Stomach (tissue), 19 donors: ENCODE data around the gene OLFM1. TPM values are rescaled to one million over a fixed set of nuclear protein-coding genes. Genes with fewer than 3 reads are reported as not detected.

ENCODE experiments used
- DNase-seq, 2 donors: peaks; one replicate each; pipeline versions ENCODE4 v3.0.0 to v3.0.0-alpha.2; 2013 to 2019
- H3K27ac ChIP-seq, 5 donors: fragments of 200-600 bp in 4 of 5; sonication (generic) in 4 of 5; one replicate each; pipeline ENCODE4 v1.5.1; 2013 to 2019; ENCODE audit warnings: mild to moderate bottlenecking in 1 of 5, moderate library complexity in 1 of 5
- H3K27me3 ChIP-seq, 3 donors: fragments of 200-600 bp; sonication (generic); one replicate each; pipeline ENCODE4 v1.5.1; 2017 to 2019; ENCODE audit warnings: mixed run types in 1 of 3
- H3K36me3 ChIP-seq, 4 donors: fragments of 200-600 bp; sonication (generic); 1 replicate in 3 of 4; 2 replicates in 1 of 4; pipeline ENCODE4 v1.5.1; 2016 to 2019
- H3K4me1 ChIP-seq, 4 donors: fragments of 200-600 bp; sonication (generic); one replicate each; pipeline ENCODE4 v1.5.1; 2016 to 2019
- H3K4me3 ChIP-seq, 4 donors: fragments of 200-600 bp; sonication (generic) in 3 of 4; one replicate each; pipeline ENCODE4 v1.5.1; 2016 to 2019; ENCODE audit warnings: mild to moderate bottlenecking in 1 of 4
- H3K9me3 ChIP-seq, 4 donors: fragments of 200-600 bp; sonication (generic); one replicate each; pipeline ENCODE4 v1.5.1; 2016 to 2019
- EP300 ChIP-seq: sonication (generic); formaldehyde crosslinking; IDR thresholded peaks from one replicate; pipeline ENCODE4 v1.6.1; 2017; ENCODE audit warnings: antibody characterized with exemption
- POLR2A ChIP-seq, 4 donors: fragments of 450-650 bp; IDR thresholded peaks; one replicate each; pipeline ENCODE4 v1.6.1; 2016; ENCODE audit warnings: antibody characterized with exemption in 4 of 4, control low read depth in 2 of 4, mild to moderate bottlenecking in 1 of 4, moderate library complexity in 1 of 4
- POLR2AphosphoS5 ChIP-seq, 3 donors: sonication (generic); formaldehyde crosslinking; IDR thresholded peaks; one replicate each; pipeline ENCODE4 v1.6.1; 2016; ENCODE audit warnings: antibody characterized with exemption in 3 of 3
- WGBS, 5 donors: extraction: QIAGEN DNeasy Blood & Tissue Kit in 3 of 5; methylation state at CpG; one replicate each; pipeline versions ENCODE4 v1.1.5 to v1.1.7; 2013 to 2018; 5-methylcytosine and 5-hydroxymethylcytosine counted together
- intact Hi-C: fragments of 100-400 bp; cut with DNase I; formaldehyde crosslinking; loops from one replicate; pipeline ENCODE4 v1.15.1; 2023; ENCODE audit warnings: low total_unique reads
- long read RNA-seq, 10 donors: transcript quantifications; one replicate each; lab custom pipeline, GENCODE V29; 2026
- polyA plus RNA-seq, 3 donors: library from polyadenylated mRNA; stranded (reverse); fragments of 200-250 nt; gene quantifications; one replicate each; pipeline ENCODE4 v1.2.3, GENCODE V29; 2013
- total RNA-seq, 5 donors: library from RNA; depleted of rRNA; stranded (reverse); fragments of >200 nt; gene quantifications; one replicate each; pipeline versions ENCODE4 v1.1.0 to v1.2.3, GENCODE V29; 2014 to 2016
- TF ChIP-seq, protein P1 (sequence below), 7 experiments: fragments of 450-650 bp in 4 of 7; fragments of 200-600 bp in 3 of 7; sonication (generic) in 3 of 7; IDR thresholded peaks; one replicate each; pipeline ENCODE4 v1.5.1; 2016 to 2019; ENCODE audit warnings: antibody characterized with exemption in 7 of 7, control low read depth in 2 of 7, mild to moderate bottlenecking in 1 of 7
- donor health status: healthy with polysubstance abuse.
- donor health status: Bipolar disorder and iron deficiency.
- donor health status: healthy.

OLFM1 gene
- total RNA-seq, result 10 to 100 TPM in 2 of 5 donors, 1 to 10 TPM in 1, under 1 TPM in 1, not detected in 1; 0.29 to 58.3 (median 8.1) TPM
- polyA plus RNA-seq, result 10 to 100 TPM in 2 of 3 donors, 1 to 10 TPM in 1; 4.4 to 10.8 (median 10.5) TPM
- long read RNA-seq, donor 1, partial matches to known transcripts, result 0 of 8 reads
- long read RNA-seq, donor 1, other reads (novel, unspliced or antisense), result 0 of 8 reads
- long read RNA-seq, donor 2, transcript OLFM1-204 (6 exons, 2,444 nt), result major isoform, 7 of 12 reads
- long read RNA-seq, donor 2, partial matches to known transcripts, result 0 of 12 reads
- long read RNA-seq, donor 2, other reads (novel, unspliced or antisense), result 0 of 12 reads
- long read RNA-seq, donor 3, partial matches to known transcripts, result 0 of 7 reads
- long read RNA-seq, donor 3, other reads (novel, unspliced or antisense), result 0 of 7 reads
- long read RNA-seq, donor 4, partial matches to known transcripts, result 0 of 1 reads
- long read RNA-seq, donor 4, other reads (novel, unspliced or antisense), result 0 of 1 reads
- long read RNA-seq, donor 5, transcript OLFM1-201 (6 exons, 2,591 nt), result major isoform, 5 of 16 reads
- long read RNA-seq, donor 5, transcript OLFM1-204 (6 exons, 2,444 nt), result major isoform, 5 of 16 reads
- long read RNA-seq, donor 5, partial matches to known transcripts, result 0 of 16 reads
- long read RNA-seq, donor 5, other reads (novel, unspliced or antisense), result 0 of 16 reads
- long read RNA-seq, donor 6, transcript OLFM1-204 (6 exons, 2,444 nt), result major isoform, 12 of 33 reads
- long read RNA-seq, donor 6, transcript OLFM1-208 (4 exons, 1,057 nt), result minor isoform, 5 of 33 reads
- long read RNA-seq, donor 6, transcript OLFM1-201 (6 exons, 2,591 nt), result minor isoform, 5 of 33 reads
- long read RNA-seq, donor 6, transcript OLFM1-202 (4 exons, 1,014 nt), result minor isoform, 11 of 33 reads
- long read RNA-seq, donor 6, partial matches to known transcripts, result 0 of 33 reads
- long read RNA-seq, donor 6, other reads (novel, unspliced or antisense), result 0 of 33 reads
- long read RNA-seq, donor 7, transcript OLFM1-204 (6 exons, 2,444 nt), result major isoform, 8 of 18 reads
- long read RNA-seq, donor 7, transcript OLFM1-208 (4 exons, 1,057 nt), result minor isoform, 6 of 18 reads
- long read RNA-seq, donor 7, partial matches to known transcripts, result 0 of 18 reads
- long read RNA-seq, donor 7, other reads (novel, unspliced or antisense), result 0 of 18 reads
- long read RNA-seq, donor 8, partial matches to known transcripts, result 0 of 10 reads
- long read RNA-seq, donor 8, other reads (novel, unspliced or antisense), result 0 of 10 reads
- long read RNA-seq, donor 9, transcript OLFM1-208 (4 exons, 1,057 nt), result major isoform, 5 of 30 reads
- long read RNA-seq, donor 9, partial matches to known transcripts, result 22 of 30 reads
- long read RNA-seq, donor 9, other reads (novel, unspliced or antisense), result 0 of 30 reads
- long read RNA-seq, donor 10, partial matches to known transcripts, result 0 of 5 reads
- long read RNA-seq, donor 10, other reads (novel, unspliced or antisense), result 0 of 5 reads

DNA sequence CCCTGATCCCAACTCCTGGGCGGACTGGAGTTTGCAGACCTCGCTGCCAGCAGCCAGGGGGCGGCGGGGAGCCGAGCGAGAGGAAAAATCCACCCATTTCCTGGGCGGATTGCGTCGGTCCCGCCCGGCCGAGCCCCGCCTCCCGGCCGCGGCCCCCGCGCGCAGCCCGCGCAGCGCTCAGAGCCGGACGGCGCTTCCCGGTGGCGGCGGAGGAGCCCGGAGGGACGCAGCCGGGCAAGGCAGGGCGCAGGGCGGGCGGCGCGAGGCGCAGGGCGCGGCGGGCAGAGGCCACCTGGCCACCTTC is at the start of gene OLFM1:
Gene OLFM1, plus strand, starts transcription at position 180 of the 304 bp plus-strand sequence. CDS start 322 bp downstream, outside the sequence.
- TF ChIP-seq, protein P1, sequence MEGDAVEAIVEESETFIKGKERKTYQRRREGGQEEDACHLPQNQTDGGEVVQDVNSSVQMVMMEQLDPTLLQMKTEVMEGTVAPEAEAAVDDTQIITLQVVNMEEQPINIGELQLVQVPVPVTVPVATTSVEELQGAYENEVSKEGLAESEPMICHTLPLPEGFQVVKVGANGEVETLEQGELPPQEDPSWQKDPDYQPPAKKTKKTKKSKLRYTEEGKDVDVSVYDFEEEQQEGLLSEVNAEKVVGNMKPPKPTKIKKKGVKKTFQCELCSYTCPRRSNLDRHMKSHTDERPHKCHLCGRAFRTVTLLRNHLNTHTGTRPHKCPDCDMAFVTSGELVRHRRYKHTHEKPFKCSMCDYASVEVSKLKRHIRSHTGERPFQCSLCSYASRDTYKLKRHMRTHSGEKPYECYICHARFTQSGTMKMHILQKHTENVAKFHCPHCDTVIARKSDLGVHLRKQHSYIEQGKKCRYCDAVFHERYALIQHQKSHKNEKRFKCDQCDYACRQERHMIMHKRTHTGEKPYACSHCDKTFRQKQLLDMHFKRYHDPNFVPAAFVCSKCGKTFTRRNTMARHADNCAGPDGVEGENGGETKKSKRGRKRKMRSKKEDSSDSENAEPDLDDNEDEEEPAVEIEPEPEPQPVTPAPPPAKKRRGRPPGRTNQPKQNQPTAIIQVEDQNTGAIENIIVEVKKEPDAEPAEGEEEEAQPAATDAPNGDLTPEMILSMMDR (IDR thresholded peaks at IDR 0.05), result peak in 4 of 7 experiments; percentile 48 to 70 (median 58)
- no peak for TF ChIP-seq EP300
- Histone ChIP-seq H3K4me3 (peak within 1 kb of the TSS; percentile 44 to 55 (median 48)), H3K27ac (peak within 1 kb of the TSS in 2 of 5 donors; percentile 11 to 49), H3K36me3 (no peaks in the 10 kb centered on the region), H3K9me3 (no peaks in the 10 kb centered on the region), H3K27me3 (peaks cover 0 to 85% (median 36%) of the 10 kb centered on the region in 3 donors), H3K4me1 (peaks cover 30 to 50% (median 42%) of the 10 kb centered on the region in 4 donors)
- DNase-seq, result peak; percentile 71 to 88
- intact Hi-C loops, result loop anchor here (5.0 kb wide), 1 partner anchor 325 kb away; no protein-coding TSS in a partner anchor
- 0 to 2% (median 1%) methylated on average over 24 to 40 of the region's 40 CpGs; no CpG with 5 or more reads in 2 of the 5 donors for WGBS, 5 donors

DNA sequence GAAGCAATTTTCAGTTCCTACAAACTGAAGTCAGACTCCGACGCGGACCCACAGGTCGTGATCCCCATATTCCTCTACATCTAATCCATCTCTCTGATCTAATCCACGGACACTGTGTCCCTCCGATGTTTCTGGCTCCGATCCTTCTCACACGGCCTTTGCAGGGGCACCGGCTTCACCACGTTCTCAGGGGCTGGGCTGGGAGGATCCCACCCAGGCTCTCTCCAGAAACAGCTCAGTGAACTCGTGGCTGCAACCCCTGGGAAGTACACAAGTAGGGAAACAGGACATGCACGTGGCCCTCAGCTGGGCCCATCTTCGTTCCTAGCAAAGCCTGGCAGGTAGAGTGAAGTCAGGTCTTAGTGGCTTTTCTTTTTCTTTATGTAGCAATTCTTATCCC is 49.1 kb upstream of the OLFM1 start:
- DNase-seq, result peak in 1 of 2 donors; percentile 15
- Histone ChIP-seq H3K27ac (no peak overlapping the region), H3K27me3 (peaks cover 0 to 59% (median 0%) of the 10 kb centered on the region in 3 donors), H3K9me3 (no peaks in the 10 kb centered on the region), H3K4me1 (no peaks in the 10 kb centered on the region), H3K36me3 (no peaks in the 10 kb centered on the region), H3K4me3 (no peak overlapping the region)
- 62 to 73% (median 69%) methylated on average over 13 of the region's 13 CpGs for WGBS, 5 donors
- intact Hi-C loops, result no loop called here
- no peak for TF ChIP-seq EP300
- TF ChIP-seq, protein P1 (IDR thresholded peaks at IDR 0.05), result no peak
- no peak for TF ChIP-seq POLR2A (IDR thresholded peaks at IDR 0.05)
- TF ChIP-seq POLR2AphosphoS5 (IDR thresholded peaks at IDR 0.05), result no peak

DNA sequence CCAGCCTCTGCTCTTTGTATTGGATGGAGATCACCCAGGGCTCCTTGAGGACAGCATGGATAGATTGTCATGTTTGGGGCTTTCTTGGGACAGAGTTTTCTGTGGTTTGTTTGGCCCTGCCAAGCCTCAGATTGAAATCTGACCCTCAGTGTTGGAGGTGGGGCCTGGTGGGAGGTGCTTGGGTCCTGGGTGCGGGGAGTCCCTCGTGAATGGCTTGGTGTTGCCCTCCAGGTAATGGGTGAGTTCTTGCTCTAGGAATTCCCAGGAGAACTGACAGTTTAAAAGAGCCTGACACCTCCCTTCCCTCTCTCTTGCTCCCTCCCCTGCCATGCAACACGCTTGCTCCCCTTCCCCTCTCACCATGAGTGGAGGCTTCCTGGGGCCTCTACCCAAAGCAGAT is 48.6 kb upstream of the OLFM1 start:
- 56 to 92% (median 62%) methylated on average over 3 of the region's 3 CpGs for WGBS, 5 donors
- intact Hi-C loops, result no loop called here
- Histone ChIP-seq H3K9me3 (no peaks in the 10 kb centered on the region), H3K36me3 (no peaks in the 10 kb centered on the region), H3K4me1 (no peaks in the 10 kb centered on the region), H3K4me3 (no peak overlapping the region), H3K27ac (no peak overlapping the region), H3K27me3 (peaks cover 0 to 55% (median 0%) of the 10 kb centered on the region in 3 donors)
- DNase-seq, result no peak
- TF ChIP-seq POLR2A (IDR thresholded peaks at IDR 0.05) (no peak), EP300 (no peak)

DNA sequence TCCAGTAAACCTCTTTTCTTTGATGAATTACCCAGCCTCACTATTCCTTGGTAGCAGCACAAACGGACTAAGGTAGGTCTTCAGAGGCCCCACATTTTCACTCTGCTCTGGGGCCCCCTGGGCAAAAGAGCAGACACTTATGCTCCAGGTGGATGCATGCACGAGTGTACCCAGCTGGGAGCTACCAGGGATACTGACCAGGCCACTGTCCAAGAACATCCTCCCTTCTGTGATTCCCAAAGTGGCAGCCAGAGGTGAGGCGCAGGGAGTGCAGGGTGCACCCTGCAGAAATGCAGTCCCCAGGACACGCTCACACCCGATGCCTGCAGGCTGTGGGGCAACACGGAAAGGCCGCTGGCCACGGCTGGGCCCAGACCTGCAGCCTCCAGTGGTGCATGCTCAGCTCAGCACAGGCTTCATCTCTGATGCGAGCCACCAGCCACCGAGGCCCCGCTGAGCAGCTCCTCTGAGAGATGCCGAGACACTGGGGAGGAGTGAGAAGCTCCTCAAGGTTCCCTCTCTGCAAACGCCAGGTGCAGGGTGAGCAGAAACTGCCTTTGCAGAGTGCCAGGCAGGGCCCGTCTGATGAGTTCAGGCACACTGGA is 48.1 kb upstream of the OLFM1 start:
- no peaks in the 10 kb centered on the region for H3K9me3 ChIP-seq
- peaks cover 0 to 58% (median 0%) of the 10 kb centered on the region in 3 donors for H3K27me3 ChIP-seq
- TF ChIP-seq EP300, result no peak
- TF ChIP-seq, protein P1 (IDR thresholded peaks at IDR 0.05), result no peak
- TF ChIP-seq POLR2AphosphoS5 (IDR thresholded peaks at IDR 0.05), result no peak
- TF ChIP-seq POLR2A (IDR thresholded peaks at IDR 0.05), result no peak
- DNase-seq, result peak in 1 of 2 donors; percentile 4
- H3K4me1 ChIP-seq, result no peaks in the 10 kb centered on the region
- no peak overlapping the region for H3K27ac ChIP-seq
- WGBS, 5 donors, result 65 to 81% (median 74%) methylated on average over 7 to 14 of the region's 14 CpGs
- no peaks in the 10 kb centered on the region for H3K36me3 ChIP-seq
- intact Hi-C loops, result no loop called here
- no peak overlapping the region for H3K4me3 ChIP-seq
